HCT116 (cell line): ENCODE data around the gene NLE1. TPM values are rescaled to one million over a fixed set of nuclear protein-coding genes. Genes with fewer than 3 reads are reported as not detected.
"Not testable (repeated sequence)": the region's sequence is repeated elsewhere in the genome, so short reads cannot be mapped to it uniquely, and the experiment has no call there.

ENCODE experiments used
- ATAC-seq: fragments of 200-7000 bp; cut with Tn5 transposase; 2 replicates; pipeline ENCODE4 v1.9.1; 2020; ENCODE audit warnings: mild to moderate bottlenecking, moderate library complexity
- BruUV-seq: library from RNA; stranded (reverse); fragments of 400-500 nt; replicated peaks from 2 replicates; lab custom pipeline; 2021; lab: Mats Ljungman, UMichigan
- CTCF ChIA-PET: fragments of 300-600 bp; sonication (Branson Sonifier 250); formaldehyde crosslinking; loops from one replicate; lab custom pipeline; 2021; ENCODE audit warnings: antibody characterized with exemption; lab: Charles Lee
- POLR2A ChIA-PET: fragments of 300-600, 350-600 bp; sonication (Branson Sonifier 250); formaldehyde crosslinking; loops from one replicate; lab custom pipeline; 2021; ENCODE audit warnings: antibody characterized with exemption; lab: Charles Lee
- RAD21 ChIA-PET, 2 experiments: fragments of 300-600 bp; sonication (Branson Sonifier 250); formaldehyde crosslinking; loops; one replicate each; lab custom pipeline; 2023; ENCODE audit warnings: low total read pairs in 2 of 2; ENCODE audit not compliant: uncharacterized antibody in 2 of 2, unreplicated experiment in 2 of 2, low non-redundant PET in 1 of 2; lab: Charles Lee
- DNase-seq: peaks from one replicate; pipeline ENCODE4 v3.0.0-alpha.2; 2010; ENCODE audit warnings: low read depth, low spot score
- H2AFZ ChIP-seq: fragments of 200-600 bp; shearing (Covaris generic), sonication (generic); 2 replicates; pipeline ENCODE4 v1.6.1; 2017; ENCODE audit warnings: low read depth, mixed run types, mixed read lengths, antibody characterized with exemption, low read length; ENCODE audit not compliant: poor library complexity, severe bottlenecking
- H3K27ac ChIP-seq: 2 replicates; pipeline ENCODE4 v1.5.1; 2012; ENCODE audit warnings: low read depth, low read length
- H3K27me3 ChIP-seq: fragments of 200-600 bp; sonication (generic); 2 replicates; pipeline ENCODE4 v1.6.1; 2016; ENCODE audit warnings: mixed run types, low read length, mixed read lengths; ENCODE audit not compliant: insufficient read depth
- H3K36me3 ChIP-seq, 2 experiments: fragments of 200-500 bp in 1 of 2; fragments of 200-600 bp in 1 of 2; sonication (Bioruptor generic) in 1 of 2; sonication (generic) in 1 of 2; 2 replicates each; pipeline versions ENCODE4 v1.5.1 to v1.6.1; 2014 to 2016; ENCODE audit warnings: low read length in 2 of 2, inconsistent platforms in 1 of 2, mixed read lengths in 1 of 2, mixed run types in 1 of 2; ENCODE audit not compliant: insufficient read depth in 2 of 2, control insufficient read depth in 1 of 2
- H3K4me1 ChIP-seq, 2 experiments: fragments of 200-600 bp in 1 of 2; sonication (generic) in 1 of 2; 2 replicates each; pipeline versions ENCODE4 v1.5.1 to v1.6.1; 2012 to 2017; ENCODE audit warnings: low read length in 2 of 2, inconsistent platforms in 1 of 2, mild to moderate bottlenecking in 1 of 2, mixed read lengths in 1 of 2, mixed run types in 1 of 2, moderate library complexity in 1 of 2; ENCODE audit not compliant: insufficient read depth in 2 of 2, control insufficient read depth in 1 of 2
- H3K4me2 ChIP-seq: fragments of 200-600 bp; sonication (generic); 2 replicates; pipeline ENCODE4 v1.6.1; 2017; ENCODE audit warnings: mixed run types, low read length, mixed read lengths
- H3K4me3 ChIP-seq, 2 experiments: fragments of 200-600 bp in 1 of 2; sonication (generic) in 1 of 2; replicated peaks in 1 of 2; 2 replicates each; pipeline ENCODE4 v1.5.1; 2011 to 2016; ENCODE audit warnings: low read length in 2 of 2, control low read depth in 1 of 2, low read depth in 1 of 2, mild to moderate bottlenecking in 1 of 2, mixed read lengths in 1 of 2, mixed run types in 1 of 2
- H3K79me2 ChIP-seq: fragments of 200-600 bp; sonication (generic); 2 replicates; pipeline ENCODE4 v1.6.1; 2017; ENCODE audit warnings: mild to moderate bottlenecking, mixed run types, low read length, moderate library complexity, mixed read lengths; ENCODE audit not compliant: insufficient read depth
- H3K9ac ChIP-seq: fragments of 200-600 bp; sonication (generic); 2 replicates; pipeline ENCODE4 v1.6.1; 2016; ENCODE audit warnings: low read length, mixed read lengths
- H3K9me2 ChIP-seq: fragments of 200-600 bp; sonication (generic), shearing (Covaris generic); 2 replicates; pipeline ENCODE4 v1.6.1; 2017; ENCODE audit warnings: mixed run types, mild to moderate bottlenecking, moderate library complexity; ENCODE audit not compliant: insufficient read depth
- H3K9me3 ChIP-seq, 2 experiments: fragments of 200-500 bp in 1 of 2; fragments of 200-600 bp in 1 of 2; sonication (Bioruptor generic) in 1 of 2; sonication (generic) in 1 of 2; 2 replicates each; pipeline ENCODE4 v1.6.1; 2014 to 2017; ENCODE audit warnings: low read length in 2 of 2, mixed read lengths in 2 of 2, inconsistent platforms in 1 of 2, low read depth in 1 of 2, mild to moderate bottlenecking in 1 of 2, mixed run types in 1 of 2, moderate library complexity in 1 of 2; ENCODE audit not compliant: control insufficient read depth in 1 of 2, insufficient read depth in 1 of 2
- H4K20me1 ChIP-seq: fragments of 200-600 bp; sonication (generic), shearing (Covaris generic); 2 replicates; pipeline ENCODE4 v1.6.1; 2017; ENCODE audit warnings: mixed run types, mild to moderate bottlenecking, moderate library complexity; ENCODE audit not compliant: insufficient read depth
- CTCF ChIP-seq, 3 experiments: fragments of 200-600 bp in 1 of 3; sonication (generic) in 1 of 3; IDR thresholded peaks in 2 of 3; conservative IDR thresholded peaks in 1 of 3; 2 replicates each; pipeline ENCODE4 v1.5.1; 2012 to 2017; ENCODE audit warnings: low read depth in 2 of 3, low read length in 2 of 3, antibody characterized with exemption in 1 of 3, borderline replicate concordance in 1 of 3, control low read depth in 1 of 3, mild to moderate bottlenecking in 1 of 3, mixed read lengths in 1 of 3, mixed run types in 1 of 3, moderate library complexity in 1 of 3; ENCODE audit not compliant: insufficient read depth in 1 of 3
- ELF1 ChIP-seq: IDR thresholded peaks from 2 replicates; pipeline ENCODE4 v1.6.1; 2012; ENCODE audit warnings: low read depth, borderline replicate concordance
- FOSL1 ChIP-seq: IDR thresholded peaks from 2 replicates; pipeline ENCODE4 v1.6.1; 2012; ENCODE audit warnings: low read depth
- POLR2A ChIP-seq: IDR thresholded peaks from 2 replicates; pipeline ENCODE4 v1.7.0; 2011; ENCODE audit warnings: borderline replicate concordance; ENCODE audit not compliant: insufficient read depth, insufficient read length; ENCODE audit errors: extremely low read depth
- SIN3A ChIP-seq: IDR thresholded peaks from 2 replicates; pipeline ENCODE4 v1.6.1; 2012; ENCODE audit warnings: low read depth
- TCF7L2 ChIP-seq: IDR thresholded peaks from 2 replicates; pipeline ENCODE4 v1.7.0; 2011; ENCODE audit warnings: borderline replicate concordance, inconsistent platforms; ENCODE audit not compliant: insufficient read depth, insufficient read length; ENCODE audit errors: extremely low read depth
- ZFX ChIP-seq: fragments of 450-650 bp; IDR thresholded peaks from 2 replicates; pipeline ENCODE4 v1.6.1; 2017
- ZNF274 ChIP-seq: fragments of 200-500 bp; sonication (Bioruptor generic); IDR thresholded peaks from 2 replicates; pipeline ENCODE4 v1.6.1; 2014; ENCODE audit warnings: mild to moderate bottlenecking, low read depth, low read length, inconsistent platforms
- intact Hi-C: fragments of 100-400 bp; cut with micrococcal nuclease; formaldehyde crosslinking; loops from 2 replicates; pipeline ENCODE4 v1.10.0; 2022
- total RNA-seq: library from RNA; stranded (reverse); gene quantifications from one replicate; pipeline ENCODE4 v1.2.1, GENCODE V29; 2021; ENCODE audit not compliant: unreplicated experiment
- TF ChIP-seq, protein P1 (sequence below): IDR thresholded peaks from 2 replicates; pipeline ENCODE4 v1.6.1; 2012
- TF ChIP-seq, protein P2 (sequence below): IDR thresholded peaks from 2 replicates; pipeline ENCODE4 v1.6.1; 2012; ENCODE audit warnings: low read depth

NLE1 gene
- total RNA-seq, 1 experiment from 2014 or later, result 55.5 TPM

DNA sequence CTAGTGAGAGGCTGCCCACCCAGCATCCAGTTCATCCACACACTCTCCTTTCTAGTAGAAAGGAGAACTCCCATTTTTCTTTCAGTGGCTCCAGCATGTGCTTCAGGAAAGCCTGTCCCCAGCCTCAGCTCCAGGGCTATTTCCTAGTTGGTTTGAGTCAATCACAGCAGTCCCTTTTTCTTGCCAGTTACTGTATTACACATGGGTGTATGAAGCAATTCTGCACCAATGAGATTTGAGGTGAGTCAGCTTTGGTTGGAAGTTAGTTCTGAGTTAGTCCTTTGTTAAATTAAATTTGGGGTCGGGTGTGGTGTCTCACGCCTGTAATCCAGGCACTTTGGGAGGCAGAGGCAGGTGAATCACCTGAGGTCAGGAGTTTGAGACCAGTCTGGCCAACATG lies 47.2 kb downstream of the NLE1 start (continued):
- TF ChIP-seq TCF7L2, result no peak
- no peak for TF ChIP-seq POLR2A
- TF ChIP-seq ZFX, result no peak

- H3K4me2 ChIP-seq, H2AFZ ChIP-seq, H3K9ac ChIP-seq, RAD21 ChIA-PET, H3K4me3 ChIP-seq, H3K36me3 ChIP-seq, H3K27ac ChIP-seq, H3K27me3 ChIP-seq, H3K9me3 ChIP-seq, BruUV-seq, intact Hi-C loops, DNase-seq, H3K9me2 ChIP-seq, POLR2A ChIA-PET, H4K20me1 ChIP-seq, ATAC-seq: not testable (repeated sequence)
- H3K4me1 ChIP-seq, result peaks cover 41 to 55% of the 10 kb centered on the region in 2 experiments
- H3K79me2 ChIP-seq, result peaks cover 29% of the 10 kb centered on the region
- CTCF ChIA-PET, result interaction anchor here (1.4 to 1.6 kb wide), 2 partner anchors 22 to 27 kb away, joined by 4 to 11 read pairs; partner anchors contain the start of gene RFFL
These were observed 51.4 kb downstream of the NLE1 start for GRCh38 chr17:35090707-35091106.

DNA sequence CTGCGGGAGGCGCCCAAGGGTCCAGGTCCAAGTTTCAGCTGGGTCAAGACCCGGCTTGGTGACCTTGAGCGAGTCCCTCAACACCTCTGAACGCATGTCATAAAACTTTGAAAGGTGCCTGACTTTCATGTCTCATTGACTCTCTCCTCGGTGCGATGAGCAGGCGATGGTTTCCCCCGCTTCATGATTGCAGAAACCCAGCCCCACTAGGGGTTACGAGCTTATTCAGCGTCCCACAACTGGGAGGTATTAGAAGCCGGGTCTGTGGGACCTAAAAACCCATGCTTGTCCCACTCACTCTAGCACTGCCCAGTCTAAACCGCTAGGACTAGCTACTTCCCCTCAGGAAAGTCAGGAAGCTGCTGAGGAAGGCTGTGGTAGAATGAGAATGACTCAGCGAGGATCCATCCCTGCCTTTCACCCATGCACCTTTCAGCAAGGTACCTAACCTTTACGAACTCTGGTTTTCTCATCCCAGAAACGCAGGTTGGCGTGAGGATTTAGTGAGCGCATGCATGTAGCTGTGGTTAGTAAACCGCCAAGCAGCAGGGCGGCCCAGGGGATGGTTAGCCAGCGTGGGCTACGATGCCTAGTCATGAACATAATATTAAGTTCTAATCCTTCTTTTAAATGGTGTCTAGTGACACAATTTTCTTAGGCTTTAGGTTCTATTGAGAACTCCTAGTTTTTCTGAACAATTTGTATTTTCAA lies 52.4 kb downstream of the NLE1 start:
- Histone ChIP-seq H3K27ac (peak overlapping the region; percentile 69), H4K20me1 (no peaks in the 10 kb centered on the region), H3K27me3 (no peaks in the 10 kb centered on the region), H3K9me3 (no peaks in the 10 kb centered on the region), H3K36me3 (no peaks in the 10 kb centered on the region), H3K4me1 (peaks cover 34 to 53% of the 10 kb centered on the region in 2 experiments), H3K9me2 (no peaks in the 10 kb centered on the region), H3K4me3 (peak overlapping the region; percentile 38 to 51), H3K4me2 (peak overlapping the region; percentile 84), H2AFZ (peak overlapping the region; percentile 70), H3K9ac (peak overlapping the region; percentile 67), H3K79me2 (peaks cover 31% of the 10 kb centered on the region)
- RAD21 ChIA-PET, result interaction anchor here in 1 of 2 experiments (0.7 kb wide), 1 partner anchor 100 kb away, joined by 3 read pairs; no protein-coding TSS in a partner anchor
- CTCF ChIA-PET, result interaction anchor here (1.1 to 1.6 kb wide), 7 partner anchors 10 to 136 kb away, joined by 3 to 13 read pairs (median 5); partner anchors contain the start of genes RAD51D and RFFL
- ATAC-seq, result peak; percentile 43
- DNase-seq, result no peak
- POLR2A ChIA-PET, result interaction anchor here (1.4 kb wide), 1 partner anchor 26 kb away, joined by 4 read pairs; the partner anchor contains the start of gene RFFL
- TSS peak; percentile 41 for BruUV-seq
- intact Hi-C loops, result loop anchor here (1.0 to 2.0 kb wide), 2 partner anchors 27 to 91 kb away; partner anchors contain the start of gene RFFL
- peak in 2 of 3 experiments; percentile 11 to 16; a peak in 2 of 6 replicates for TF ChIP-seq CTCF (IDR thresholded peaks at IDR 0.05 in 2 of 3, conservative IDR thresholded peaks at IDR 0.05 in 1 of 3; ENCODE audit: borderline replicate concordance in 1 of 3, insufficient read depth in 1 of 3, low read depth in 2 of 3, low read length in 2 of 3)
- TF ChIP-seq ELF1, result no peak
- no peak for TF ChIP-seq ZNF274
- TF ChIP-seq, protein P1, sequence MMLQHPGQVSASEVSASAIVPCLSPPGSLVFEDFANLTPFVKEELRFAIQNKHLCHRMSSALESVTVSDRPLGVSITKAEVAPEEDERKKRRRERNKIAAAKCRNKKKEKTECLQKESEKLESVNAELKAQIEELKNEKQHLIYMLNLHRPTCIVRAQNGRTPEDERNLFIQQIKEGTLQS, result no peak
- TF ChIP-seq FOSL1, result no peak; the same call in 1 of the 2 replicates
- TF ChIP-seq, protein P2, sequence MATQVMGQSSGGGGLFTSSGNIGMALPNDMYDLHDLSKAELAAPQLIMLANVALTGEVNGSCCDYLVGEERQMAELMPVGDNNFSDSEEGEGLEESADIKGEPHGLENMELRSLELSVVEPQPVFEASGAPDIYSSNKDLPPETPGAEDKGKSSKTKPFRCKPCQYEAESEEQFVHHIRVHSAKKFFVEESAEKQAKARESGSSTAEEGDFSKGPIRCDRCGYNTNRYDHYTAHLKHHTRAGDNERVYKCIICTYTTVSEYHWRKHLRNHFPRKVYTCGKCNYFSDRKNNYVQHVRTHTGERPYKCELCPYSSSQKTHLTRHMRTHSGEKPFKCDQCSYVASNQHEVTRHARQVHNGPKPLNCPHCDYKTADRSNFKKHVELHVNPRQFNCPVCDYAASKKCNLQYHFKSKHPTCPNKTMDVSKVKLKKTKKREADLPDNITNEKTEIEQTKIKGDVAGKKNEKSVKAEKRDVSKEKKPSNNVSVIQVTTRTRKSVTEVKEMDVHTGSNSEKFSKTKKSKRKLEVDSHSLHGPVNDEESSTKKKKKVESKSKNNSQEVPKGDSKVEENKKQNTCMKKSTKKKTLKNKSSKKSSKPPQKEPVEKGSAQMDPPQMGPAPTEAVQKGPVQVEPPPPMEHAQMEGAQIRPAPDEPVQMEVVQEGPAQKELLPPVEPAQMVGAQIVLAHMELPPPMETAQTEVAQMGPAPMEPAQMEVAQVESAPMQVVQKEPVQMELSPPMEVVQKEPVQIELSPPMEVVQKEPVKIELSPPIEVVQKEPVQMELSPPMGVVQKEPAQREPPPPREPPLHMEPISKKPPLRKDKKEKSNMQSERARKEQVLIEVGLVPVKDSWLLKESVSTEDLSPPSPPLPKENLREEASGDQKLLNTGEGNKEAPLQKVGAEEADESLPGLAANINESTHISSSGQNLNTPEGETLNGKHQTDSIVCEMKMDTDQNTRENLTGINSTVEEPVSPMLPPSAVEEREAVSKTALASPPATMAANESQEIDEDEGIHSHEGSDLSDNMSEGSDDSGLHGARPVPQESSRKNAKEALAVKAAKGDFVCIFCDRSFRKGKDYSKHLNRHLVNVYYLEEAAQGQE, result no peak
- TF ChIP-seq SIN3A, result no peak
